Renal cortex interstitium (tissue), 11 donors: Measurements from ENCODE around the gene ITGAV. TPM values are rescaled to one million over a fixed set of nuclear protein-coding genes. Genes with fewer than 3 reads are reported as not detected.

Source experiments
- DNase-seq, 11 donors: peaks; one replicate each; pipeline ENCODE4 v3.0.0-alpha.2; 2013; ENCODE audit warnings: low read depth in 9 of 11, low spot score in 4 of 11; ENCODE audit errors: extremely low read depth in 1 of 11
- polyA plus RNA-seq, 3 donors: library from polyadenylated mRNA; unstranded; fragments of 120-200 nt; gene quantifications; one replicate each; pipeline ENCODE4 v1.2.1, GENCODE V29; 2013; ENCODE audit not compliant: insufficient read length in 3 of 3

ITGAV gene
- polyA plus RNA-seq, 3 donors = 63.7 to 75.5 (median 72.8) TPM

- DNase-seq = no peak
Measured at GRCh38 chr2:186726938-186727337, 137.1 kb downstream of the ITGAV start.

- DNase-seq = no peak
Measured at GRCh38 chr2:186728631-186729030, 138.8 kb downstream of the ITGAV start.

Other genes starting within 250 kb of the ITGAV start
- 100 to 1,000 TPM; 108 to 124 (median 116) TPM for gene ZC3H15, start 103.8 kb upstream of the ITGAV start, polyA plus RNA-seq
- 10 to 100 TPM; 11.5 to 13.7 (median 13.3) TPM for gene FAM171B, start 104.0 kb downstream of the ITGAV start, polyA plus RNA-seq